Lower lobe of right lung (tissue), 2 donors: ENCODE data around the gene ZDHHC3. TPM values are rescaled to one million over a fixed set of nuclear protein-coding genes. Genes with fewer than 3 reads are reported as not detected.

ENCODE experiments used
- ATAC-seq, 2 donors: fragments of 200-7000 bp; cut with Tn5 transposase; one replicate each; pipeline ENCODE4 v1.9.1; 2020 to 2022; ENCODE audit warnings: mild to moderate bottlenecking in 2 of 2, moderate library complexity in 2 of 2
- DNase-seq: peaks from one replicate; pipeline ENCODE4 v3.0.0-alpha.2; 2020
- H3K27ac ChIP-seq: fragments of 200-600 bp; one replicate; pipeline ENCODE4 v1.8.0; 2022
- H3K27me3 ChIP-seq: fragments of 200-600 bp; one replicate; pipeline ENCODE4 v1.8.0; 2022; ENCODE audit warnings: low read depth
- H3K36me3 ChIP-seq: fragments of 200-600 bp; one replicate; pipeline ENCODE4 v1.8.0; 2022; ENCODE audit warnings: mild to moderate bottlenecking
- H3K4me1 ChIP-seq: fragments of 200-600 bp; one replicate; pipeline ENCODE4 v1.8.0; 2022
- H3K4me3 ChIP-seq: fragments of 200-600 bp; one replicate; pipeline ENCODE4 v1.8.0; 2022; ENCODE audit warnings: mild to moderate bottlenecking
- H3K9me3 ChIP-seq: fragments of 200-600 bp; one replicate; pipeline ENCODE4 v1.8.0; 2022
- CTCF ChIP-seq: fragments of 200-600 bp; IDR thresholded peaks from one replicate; pipeline ENCODE4 v1.8.0; 2022; ENCODE audit warnings: antibody characterized with exemption, mild to moderate bottlenecking
- intact Hi-C: fragments of 100-400 bp; cut with DNase I; formaldehyde crosslinking; loops from one replicate; pipeline ENCODE4 v1.11.0; 2022
- total RNA-seq: library from RNA; stranded (reverse); fragmentation: NEBNext Ultra II Directional; extraction: Animal tissue kit (Norgen Biotek cat#: 25700); gene quantifications from one replicate; pipeline ENCODE4 v1.2.1, GENCODE V29; 2021
- donor health status: DM: no; HTN: yes; CAD: no; lungs with severe emphysema.

The ZDHHC3 gene
- total RNA-seq, 1 donor from 2014 or later, result 110 TPM

GRCh38 chr3:45010811-45011333 lies 34.9 kb upstream of the ZDHHC3 start:
- DNase-seq, result no peak
- peak overlapping the region; percentile 78 for H3K27ac ChIP-seq
- intact Hi-C loops, result no loop called here

GRCh38 chr3:45009868-45010267 lies 33.9 kb upstream of the ZDHHC3 start:
- H3K36me3 ChIP-seq, result peaks cover 42% of the 10 kb centered on the region
- ATAC-seq (no peak), DNase-seq (no peak)
- H3K27me3 ChIP-seq, result no peaks in the 10 kb centered on the region
- peaks cover 32% of the 10 kb centered on the region for H3K4me1 ChIP-seq
- no peaks in the 10 kb centered on the region for H3K9me3 ChIP-seq
- no peak overlapping the region for H3K4me3 ChIP-seq
- H3K27ac ChIP-seq, result peak overlapping the region; percentile 78
- TF ChIP-seq CTCF, result no peak
- intact Hi-C loops, result no loop called here

More at GRCh38 chr3:45010811-45011333, 34.9 kb upstream of the ZDHHC3 start:
- peak; percentile 78 to 82 for ATAC-seq
- no peaks in the 10 kb centered on the region for H3K27me3 ChIP-seq
- peaks cover 33% of the 10 kb centered on the region for H3K36me3 ChIP-seq
- no peak overlapping the region for H3K4me3 ChIP-seq
- peaks cover 32% of the 10 kb centered on the region for H3K4me1 ChIP-seq
- no peaks in the 10 kb centered on the region for H3K9me3 ChIP-seq
- TF ChIP-seq CTCF, result no peak

GRCh38 chr3:45008117-45008516 lies 32.1 kb upstream of the ZDHHC3 start:
- peaks cover 38% of the 10 kb centered on the region for H3K36me3 ChIP-seq

GRCh38 chr3:45007091-45007490 lies 31.1 kb upstream of the ZDHHC3 start:
- Histone ChIP-seq H3K9me3 (no peaks in the 10 kb centered on the region), H3K4me3 (no peak overlapping the region), H3K4me1 (peaks cover 17% of the 10 kb centered on the region), H3K27ac (peak overlapping the region; percentile 6), H3K27me3 (no peaks in the 10 kb centered on the region), H3K36me3 (peaks cover 42% of the 10 kb centered on the region)
- no peak for ATAC-seq
- no peak for DNase-seq
- intact Hi-C loops, result no loop called here
- TF ChIP-seq CTCF, result no peak

More at GRCh38 chr3:45008117-45008516, 32.1 kb upstream of the ZDHHC3 start:
- H3K9me3 ChIP-seq, result no peaks in the 10 kb centered on the region
- intact Hi-C loops, result no loop called here
- no peak for TF ChIP-seq CTCF
- H3K4me3 ChIP-seq, result no peak overlapping the region
- DNase-seq (no peak), ATAC-seq (no peak)
- H3K27ac ChIP-seq, result no peak overlapping the region
- no peaks in the 10 kb centered on the region for H3K27me3 ChIP-seq
- H3K4me1 ChIP-seq, result peaks cover 28% of the 10 kb centered on the region

- TF ChIP-seq CTCF, result no peak
- no peak for DNase-seq
- H3K9me3 ChIP-seq, result no peaks in the 10 kb centered on the region
- no peak overlapping the region for H3K27ac ChIP-seq
- H3K4me1 ChIP-seq, result no peaks in the 10 kb centered on the region
- H3K36me3 ChIP-seq, result peaks cover 65% of the 10 kb centered on the region
- ATAC-seq, result no peak
- no peaks in the 10 kb centered on the region for H3K27me3 ChIP-seq
- intact Hi-C loops, result no loop called here
- H3K4me3 ChIP-seq, result no peak overlapping the region
Observed at GRCh38 chr3:45003859-45004258, 27.9 kb upstream of the ZDHHC3 start.
